DMS53 treated with DMSO at 0.1 percent for 48 hours (cell line): ENCODE results near the gene NFXL1.
"Not testable (repeated sequence)": the region's sequence is repeated elsewhere in the genome, so short reads cannot be mapped to it uniquely, and the experiment has no call there.

ENCODE experiments used
- DNase-seq: peaks from one replicate; lab custom pipeline; 2025; ENCODE audit not compliant: unreplicated experiment; lab: John Stamatoyannopoulos, UW

The NFXL1 gene

DNA sequence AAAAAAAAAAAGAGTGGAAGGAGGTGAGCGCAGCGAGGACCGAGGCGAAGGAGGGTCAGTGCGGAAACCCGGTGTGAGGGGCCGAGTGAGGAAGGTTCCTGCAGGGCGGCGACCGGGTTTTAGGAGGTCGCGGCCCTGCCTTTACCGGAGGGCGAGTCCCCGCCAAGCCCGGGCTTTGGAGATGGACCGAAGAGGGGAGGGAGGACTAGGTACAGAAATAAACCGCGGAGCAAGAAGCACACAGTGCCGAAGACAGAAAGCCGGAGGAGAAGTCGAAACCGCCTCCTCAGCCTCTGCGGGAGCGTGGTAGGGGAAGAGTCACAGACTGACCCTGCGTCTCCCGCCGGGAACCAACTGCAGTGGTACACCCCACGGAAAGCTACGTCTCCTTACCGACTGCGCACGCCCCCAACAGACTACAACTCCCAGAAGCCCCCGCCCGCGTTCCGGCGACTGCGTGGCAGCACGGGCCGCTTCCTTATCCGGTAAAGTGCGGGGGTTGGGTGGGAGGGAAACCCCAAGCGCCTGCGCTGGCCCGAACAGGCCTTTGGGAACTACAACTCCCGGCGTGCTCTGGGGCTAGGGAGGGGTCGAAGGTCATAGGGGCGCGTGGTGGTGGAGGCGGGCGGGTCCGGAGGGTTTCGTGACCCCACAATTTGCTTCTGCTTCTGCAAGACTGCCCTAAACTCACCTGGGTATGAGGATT, at the start of gene NFXL1:
TSS of gene NFXL1 (minus strand) at position 364 of the 706 bp plus-strand sequence. CDS start 380 bp downstream, outside the sequence.
- peak; percentile 98 for DNase-seq

DNA sequence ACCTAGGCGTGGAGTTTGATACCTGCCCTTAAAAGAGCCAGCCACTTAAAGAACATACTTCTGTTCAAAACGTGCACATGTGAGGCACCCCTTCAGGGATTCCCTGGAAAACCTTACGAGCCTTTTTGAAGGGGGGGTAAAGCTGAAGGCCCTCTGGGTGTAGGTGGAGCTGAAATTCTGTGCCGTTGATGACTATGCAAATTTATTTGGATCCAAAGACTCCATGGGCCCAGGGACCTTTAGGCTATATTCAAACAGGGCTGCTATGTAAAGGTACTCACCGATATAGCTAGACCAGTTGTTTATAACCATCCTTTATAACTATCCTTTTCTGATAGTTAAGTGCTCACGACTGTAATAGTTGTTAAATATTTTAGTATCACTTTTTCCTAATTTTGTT, 40.3 kb upstream of the NFXL1 start:
- DNase-seq = no peak

DNA sequence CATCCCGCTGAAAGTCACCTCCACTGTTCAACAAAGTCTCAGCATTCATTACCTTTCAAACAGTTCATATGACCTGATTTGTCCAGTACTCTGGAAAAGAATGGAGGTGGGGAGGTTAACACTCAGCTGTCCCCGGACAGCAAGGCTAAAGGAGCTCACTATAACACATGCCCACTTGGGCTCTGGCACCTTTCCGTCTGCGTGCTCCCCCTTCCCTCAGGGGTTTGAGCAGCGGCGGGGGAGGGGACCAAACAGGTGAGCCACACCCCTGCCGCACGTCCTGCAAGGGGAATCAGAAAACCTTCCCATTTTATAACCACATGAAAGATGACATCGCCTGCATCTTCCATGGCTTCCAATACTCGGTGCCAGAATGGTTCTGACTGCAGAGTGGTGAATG, 39.9 kb upstream of the NFXL1 start:
- DNase-seq = no peak

DNA sequence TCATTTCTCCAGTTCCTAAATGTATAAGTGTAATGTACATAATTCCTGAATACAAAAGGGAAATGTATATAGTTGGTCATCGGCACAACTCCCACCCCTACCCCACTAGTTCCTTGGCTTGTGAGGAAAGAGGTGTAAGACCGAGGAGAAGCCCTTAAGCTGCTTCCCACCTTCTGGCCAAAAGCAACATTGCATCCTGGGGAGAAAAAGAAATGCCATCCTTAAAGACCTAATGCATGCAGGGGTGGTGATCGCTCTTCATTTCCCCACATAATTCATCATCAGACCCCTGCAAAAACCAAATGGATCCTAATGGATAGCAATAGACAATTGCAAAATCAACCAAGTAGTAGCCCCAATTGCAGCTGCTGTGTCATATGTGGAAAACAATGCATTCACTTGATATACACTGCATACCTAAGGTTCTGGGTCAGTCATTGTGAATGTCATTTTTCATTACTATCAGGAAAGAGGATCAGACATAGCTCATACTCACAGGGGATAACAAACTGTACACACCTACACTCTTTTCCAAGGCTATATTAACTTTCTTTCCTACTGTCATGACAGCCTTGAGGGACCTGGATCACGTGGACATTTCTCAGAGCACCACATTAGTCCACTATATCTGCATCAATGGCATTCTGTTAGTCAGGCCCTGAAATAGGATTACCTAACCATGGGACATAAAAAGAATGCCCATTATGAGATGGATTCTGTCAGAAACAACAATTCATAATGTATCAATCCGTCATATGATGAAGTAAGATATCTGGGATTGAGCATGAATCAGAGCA, 31.7 kb upstream of the NFXL1 start:
- no peak for DNase-seq

DNA sequence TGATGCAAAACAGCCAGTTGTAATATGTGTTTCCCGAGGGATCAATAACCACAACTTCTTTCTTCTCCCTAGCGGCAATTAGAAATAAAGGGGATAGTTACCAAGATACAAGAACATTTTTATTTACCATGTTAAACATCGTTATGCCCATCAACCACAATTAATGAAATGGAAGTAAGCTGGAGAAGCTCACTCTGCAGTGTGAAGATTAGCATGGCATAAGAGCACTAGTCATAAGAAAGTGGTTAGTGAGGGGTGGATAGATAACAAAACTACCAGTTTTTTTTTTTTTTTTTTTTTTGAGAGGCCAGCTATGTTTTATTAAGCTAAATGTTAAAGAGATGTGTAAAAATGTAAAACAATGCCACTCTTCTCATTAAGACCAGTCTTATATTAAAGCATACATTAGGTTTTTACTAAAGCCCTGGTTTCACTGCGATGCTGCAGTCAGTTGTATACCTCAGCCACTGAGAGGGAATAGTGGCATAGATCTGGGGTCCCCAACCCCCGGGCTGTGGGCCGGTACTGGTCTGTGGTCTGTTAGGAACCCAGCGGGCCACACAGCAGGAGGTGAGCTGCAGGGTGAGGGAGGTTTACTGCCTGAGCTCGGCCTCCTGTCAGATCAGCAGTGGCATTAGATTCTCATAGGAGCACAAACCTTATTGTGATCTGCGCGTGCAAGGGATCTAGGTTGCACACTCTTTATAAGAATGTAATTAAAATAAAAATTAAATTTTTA, 27.9 kb upstream of the NFXL1 start:
- no peak for DNase-seq

DNA sequence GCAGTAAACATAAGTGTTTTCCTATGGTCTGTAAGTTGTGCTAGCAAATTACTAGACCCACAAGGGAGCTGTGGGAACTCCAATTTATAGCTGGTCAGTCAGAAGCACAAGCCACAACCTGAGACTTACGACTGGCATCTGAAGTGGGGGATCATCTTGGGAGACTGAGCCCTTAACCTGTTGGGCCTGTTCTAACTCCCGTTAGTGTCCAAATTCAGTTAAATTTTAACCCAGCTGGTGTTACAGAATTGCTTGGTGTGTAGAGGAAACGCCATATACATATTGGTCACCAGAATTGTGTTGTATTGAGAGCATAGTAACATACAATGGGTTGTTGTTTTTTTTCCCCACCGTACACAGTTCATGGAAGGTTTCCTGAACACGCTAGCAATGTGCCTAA, 25.1 kb upstream of the NFXL1 start:
- peak; percentile 75 for DNase-seq

DNA sequence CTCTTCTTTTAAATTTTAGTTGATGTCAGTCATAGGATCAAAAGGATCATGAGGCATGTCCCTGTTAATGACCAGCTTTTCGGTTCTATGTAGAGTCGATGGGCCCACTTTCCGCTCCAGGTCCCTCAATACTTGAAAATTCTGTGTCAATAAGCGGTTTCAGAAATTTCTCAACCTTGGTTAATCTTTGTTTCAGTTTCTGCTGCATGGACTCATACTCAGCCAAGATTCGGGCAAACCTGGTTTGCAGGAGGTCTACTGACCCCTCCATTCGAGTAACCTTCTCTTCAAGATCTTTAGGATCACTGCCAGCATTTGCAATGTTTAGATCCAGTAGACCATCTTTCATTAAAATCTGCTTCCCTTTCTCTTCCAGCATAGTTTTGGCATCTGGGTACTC, 22.0 kb upstream of the NFXL1 start:
- DNase-seq = no peak

DNA sequence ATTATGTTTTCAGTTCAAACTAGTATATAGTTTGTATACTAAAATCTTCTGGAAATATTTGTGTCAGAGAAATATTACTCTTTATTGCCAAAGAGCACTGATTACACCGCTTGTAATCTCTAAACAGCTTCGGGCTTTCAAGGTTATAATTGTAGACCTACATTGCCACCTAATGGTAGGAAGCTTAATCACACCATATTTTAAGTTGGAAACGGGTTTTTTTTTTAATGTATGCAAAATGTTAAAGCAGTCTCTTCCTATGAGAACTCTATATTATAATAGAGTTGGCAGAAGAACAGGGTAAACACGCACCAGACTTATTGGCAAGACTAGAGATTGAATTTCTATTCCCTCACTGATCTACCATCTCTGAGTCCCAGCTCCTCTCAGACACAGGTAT, 19.5 kb upstream of the NFXL1 start:
- DNase-seq = peak; percentile 76

DNA sequence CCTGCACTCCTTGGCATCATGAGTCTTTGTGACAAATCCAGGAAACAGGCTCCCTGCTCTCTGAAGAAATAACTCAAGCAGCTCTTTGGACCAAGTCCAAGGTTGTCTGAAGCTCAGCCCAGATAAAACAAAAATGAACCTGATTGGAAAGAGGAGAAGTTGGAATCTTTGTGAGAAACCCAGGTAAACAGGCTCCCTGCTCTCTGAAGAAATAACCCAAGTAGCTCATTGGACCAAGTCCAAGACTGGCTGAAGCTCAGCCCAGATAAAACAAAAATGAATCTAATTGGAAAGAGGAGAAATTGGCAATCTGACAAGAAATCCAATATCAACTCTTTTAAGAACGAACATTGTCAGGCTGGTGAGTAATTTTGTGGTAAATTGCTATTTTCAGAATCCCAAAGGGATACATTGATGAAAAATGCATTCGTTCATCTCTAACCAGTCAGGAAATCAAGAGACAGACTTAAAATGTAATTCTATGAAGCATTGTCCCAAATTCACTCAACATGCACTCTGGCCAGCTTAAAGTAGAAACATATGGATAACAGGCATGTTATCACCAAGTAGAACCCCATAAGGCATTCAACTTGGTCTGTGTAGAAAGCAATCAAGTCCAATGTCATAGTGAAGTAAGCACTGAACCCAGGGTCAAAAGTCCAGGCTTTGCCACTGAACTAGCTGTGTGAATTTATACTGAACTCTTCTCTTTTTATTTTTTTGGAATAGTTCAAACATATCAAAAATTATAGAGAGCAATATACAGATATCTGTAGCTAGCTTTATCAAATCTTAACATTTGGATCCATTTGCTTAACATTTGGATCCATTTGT, 16.8 kb upstream of the NFXL1 start:
- no peak for DNase-seq

DNA sequence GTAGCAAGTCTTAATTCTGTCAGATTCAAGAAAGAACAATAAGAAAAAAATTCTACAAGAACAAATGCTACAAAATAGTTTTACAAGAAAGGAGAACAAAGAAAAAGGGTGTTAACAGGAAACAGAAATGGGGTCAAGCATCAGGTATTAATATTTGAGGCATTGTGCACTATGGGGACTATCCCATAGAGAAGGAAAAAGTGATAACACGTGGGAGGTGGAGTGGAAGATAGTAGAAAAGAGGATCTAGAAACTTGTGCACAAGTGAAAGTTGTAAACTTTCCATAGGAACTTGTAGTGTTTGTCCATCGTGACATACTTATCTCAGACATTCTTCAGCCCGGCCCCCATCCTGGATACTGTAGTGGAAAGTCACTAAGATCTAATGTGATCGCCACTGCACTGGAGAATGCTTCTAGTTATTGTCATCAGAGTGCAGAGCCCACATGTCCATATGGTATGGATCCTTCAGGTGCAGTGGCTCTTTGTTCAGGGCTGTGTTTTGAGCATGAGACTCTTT, 15.4 kb upstream of the NFXL1 start:
- DNase-seq = no peak

DNA sequence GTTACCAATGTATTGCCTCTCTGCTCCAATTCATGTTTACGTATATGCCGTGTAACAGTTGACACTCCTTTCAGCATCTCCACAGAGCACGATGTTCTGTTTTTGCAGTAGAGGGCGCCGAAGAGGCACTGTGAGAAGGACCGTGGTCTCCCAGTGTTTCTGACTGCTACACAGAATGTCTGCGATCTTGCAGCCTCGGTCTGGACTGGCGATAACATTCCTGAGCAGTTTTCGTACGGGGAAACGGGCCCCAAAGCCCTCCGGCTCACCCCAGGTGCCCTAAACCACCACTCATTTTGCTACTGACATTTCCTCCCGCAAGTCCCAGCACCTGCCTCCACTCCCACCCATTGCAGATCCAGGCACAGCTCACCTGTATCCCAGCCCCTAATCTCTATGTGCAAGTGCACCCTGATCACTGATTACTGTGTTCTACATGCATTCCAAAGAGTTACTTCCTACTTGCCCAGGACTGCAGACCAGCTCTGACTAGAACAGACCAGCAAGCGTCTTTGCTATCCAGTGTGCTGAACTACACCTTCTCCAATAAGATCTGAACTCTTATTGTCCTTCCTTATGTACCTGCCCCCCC, 12.4 kb upstream of the NFXL1 start:
- DNase-seq = peak; percentile 92

DNA sequence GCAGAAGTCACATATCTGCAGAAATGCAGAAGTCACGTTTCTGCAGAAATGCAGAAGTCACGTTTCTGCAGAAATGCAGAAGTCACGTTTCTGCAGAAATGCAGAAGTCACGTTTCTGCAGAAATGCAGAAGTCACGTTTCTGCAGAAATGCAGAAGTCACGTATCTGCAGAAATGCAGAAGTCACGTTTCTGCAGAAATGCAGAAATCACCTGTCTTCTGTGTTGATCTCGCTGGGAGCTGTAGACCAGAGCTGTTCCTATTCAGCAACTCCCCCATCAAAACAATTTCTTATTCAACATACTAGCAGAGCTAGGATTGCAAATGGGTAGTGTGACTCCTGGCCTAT, 8.9 kb upstream of the NFXL1 start:
- not testable (repeated sequence) for DNase-seq

DNA sequence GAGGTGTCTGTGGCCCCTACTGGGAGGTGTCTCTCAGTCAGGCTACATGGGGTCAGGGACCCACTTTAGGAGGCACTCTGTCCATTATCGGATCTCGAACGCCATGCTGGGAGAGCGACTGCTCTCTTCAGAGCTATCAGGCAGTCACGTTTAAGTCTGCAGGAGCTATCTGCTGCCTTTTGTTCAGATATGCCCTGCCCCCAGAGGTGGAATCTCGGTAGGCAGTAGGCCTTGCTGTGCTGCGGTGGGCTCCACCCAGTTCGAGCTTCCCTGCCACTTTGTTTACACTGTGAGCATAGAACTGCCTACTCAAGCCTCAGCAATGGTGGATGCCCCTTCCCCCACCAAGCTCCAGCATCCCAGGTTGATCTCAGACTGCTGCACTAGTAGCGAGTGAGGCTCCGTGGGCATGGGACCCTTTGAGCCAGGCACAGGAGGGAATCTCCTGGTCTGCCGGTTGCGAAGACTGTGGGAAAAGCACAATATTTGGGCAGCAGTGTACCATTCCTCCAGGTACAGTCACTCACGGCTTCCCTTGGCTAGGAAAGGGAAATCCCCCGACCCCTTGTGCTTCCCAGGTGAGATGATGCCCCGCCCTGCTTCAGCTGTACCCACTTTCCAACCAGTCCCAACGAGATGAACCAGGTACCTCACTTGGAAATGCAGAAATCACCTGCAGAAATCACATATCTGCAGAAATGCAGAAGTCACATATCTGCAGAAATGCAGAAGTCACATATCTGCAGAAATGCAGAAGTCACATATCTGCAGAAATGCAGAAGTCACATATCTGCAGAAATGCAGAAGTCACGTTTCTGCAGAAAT, 8.3 kb upstream of the NFXL1 start:
- DNase-seq = not testable (repeated sequence)

DNA sequence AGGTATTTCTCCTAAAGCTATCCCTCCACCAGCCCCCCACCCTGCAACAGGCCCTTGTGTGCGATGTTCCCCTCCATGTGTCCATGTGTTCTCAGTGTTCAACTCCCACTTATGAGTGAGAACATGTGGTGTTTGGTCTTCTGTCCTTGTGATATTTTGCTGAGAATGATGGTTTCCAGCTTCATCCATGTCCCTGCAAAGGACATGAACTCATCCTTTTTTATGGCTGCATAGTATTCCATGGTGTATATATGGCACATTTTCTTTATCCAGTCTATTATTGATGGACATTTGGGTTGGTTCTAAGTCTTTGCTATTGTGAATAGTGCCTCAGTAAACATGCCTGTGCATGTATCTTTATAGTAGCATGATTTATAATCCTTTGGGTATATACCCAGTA, 2.8 kb upstream of the NFXL1 start:
- not testable (repeated sequence) for DNase-seq

DNA sequence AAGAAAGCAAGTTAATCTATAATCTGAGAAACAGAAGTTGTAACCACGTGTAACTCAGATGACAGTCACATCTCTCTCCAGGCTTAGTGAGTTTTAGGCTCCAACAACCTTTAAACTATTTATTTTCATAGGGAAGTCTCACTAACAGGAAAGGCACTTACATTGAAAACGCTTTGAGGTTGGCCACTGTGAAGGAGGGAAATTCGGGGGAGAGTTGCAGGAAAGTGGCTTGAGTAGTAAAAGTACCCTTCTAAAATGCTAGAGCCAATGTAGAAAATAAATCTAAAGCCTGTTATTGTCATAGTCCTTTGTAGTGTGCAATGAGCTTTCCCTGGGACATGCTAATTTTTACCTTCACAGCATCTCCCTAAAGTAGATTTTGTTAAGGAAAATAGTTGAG, 995 bp upstream of the NFXL1 start:
- no peak for DNase-seq

DNA sequence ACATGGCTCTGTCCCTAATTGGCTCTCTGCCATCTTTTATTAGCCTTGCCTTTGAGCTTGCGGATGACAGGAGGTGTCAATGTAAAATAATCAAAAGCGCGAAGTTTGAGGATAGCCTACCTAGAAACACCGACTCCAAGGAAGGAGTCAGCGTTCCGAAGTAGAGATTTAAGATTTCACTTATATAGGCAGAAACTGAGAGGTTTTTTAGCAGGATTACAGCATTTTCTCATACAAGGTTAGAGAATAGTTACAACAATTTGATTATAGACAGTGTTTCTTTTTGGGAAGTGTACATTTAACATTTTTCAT, 499 bp upstream of the NFXL1 start:
- DNase-seq = no peak

DNA sequence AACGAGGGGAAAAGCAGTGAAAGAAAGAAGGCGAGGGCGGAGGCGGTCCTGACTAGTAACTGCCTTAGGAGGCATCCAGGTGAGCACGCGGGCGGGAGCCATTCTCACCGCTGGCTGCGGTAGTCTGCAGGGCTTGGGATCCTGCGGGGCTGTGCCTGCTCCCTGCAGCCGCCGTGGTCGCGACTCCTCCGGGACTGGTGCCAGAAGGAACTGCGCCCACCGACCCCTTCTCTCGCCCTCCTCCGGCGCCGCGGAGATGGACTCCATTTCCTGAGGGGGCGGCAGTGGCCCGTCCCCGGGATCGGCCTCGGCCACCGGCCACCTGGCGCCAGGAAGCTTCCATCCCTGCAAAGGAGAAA, 543 bp downstream of the NFXL1 start:
- peak; percentile 57 for DNase-seq

DNA sequence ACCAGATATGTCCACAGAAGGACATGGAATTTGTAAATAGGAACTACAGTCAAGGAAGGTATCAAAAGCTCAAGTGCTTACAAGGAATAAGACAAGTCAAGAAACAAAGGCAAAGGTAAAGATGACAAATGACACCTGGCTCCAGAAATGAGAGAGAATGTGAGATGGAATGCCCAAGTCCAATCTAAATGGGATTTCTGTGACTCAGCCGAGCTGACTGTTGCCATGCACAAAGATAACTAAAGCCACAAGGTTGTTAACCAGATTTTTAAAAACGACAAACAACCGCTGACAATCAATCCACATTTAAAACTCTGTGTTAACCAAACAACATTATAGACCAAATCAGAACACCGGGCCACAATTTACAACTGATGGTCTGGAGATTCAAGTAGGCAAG, 1.1 kb downstream of the NFXL1 start:
- DNase-seq = no peak

DNA sequence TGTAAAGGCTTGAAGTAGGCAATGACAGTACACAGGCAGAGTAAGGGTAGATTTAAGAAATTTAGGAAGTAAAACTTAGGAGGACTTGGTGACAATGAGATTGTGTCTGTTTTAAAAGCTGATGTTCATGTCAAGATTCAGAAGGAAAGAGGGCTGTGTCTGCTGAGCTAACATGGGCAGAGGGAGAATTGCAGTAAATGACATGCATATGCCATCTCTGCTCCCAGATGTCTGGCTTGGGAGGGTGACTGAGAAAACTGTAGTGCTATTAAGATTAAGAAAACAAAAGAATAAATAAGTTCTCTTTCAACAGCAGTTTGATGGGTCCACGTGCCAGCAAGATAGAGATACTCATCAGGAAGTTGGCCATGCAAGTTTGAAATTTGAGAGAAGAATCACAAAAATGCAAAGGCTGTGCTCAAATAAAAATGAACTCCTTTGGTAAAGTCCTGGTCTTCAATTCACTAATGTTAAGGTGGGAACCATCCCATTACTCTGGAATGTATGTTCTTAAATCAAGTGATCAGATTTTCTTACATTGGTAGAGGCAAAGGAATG, 7.2 kb downstream of the NFXL1 start:
- no peak for DNase-seq

DNA sequence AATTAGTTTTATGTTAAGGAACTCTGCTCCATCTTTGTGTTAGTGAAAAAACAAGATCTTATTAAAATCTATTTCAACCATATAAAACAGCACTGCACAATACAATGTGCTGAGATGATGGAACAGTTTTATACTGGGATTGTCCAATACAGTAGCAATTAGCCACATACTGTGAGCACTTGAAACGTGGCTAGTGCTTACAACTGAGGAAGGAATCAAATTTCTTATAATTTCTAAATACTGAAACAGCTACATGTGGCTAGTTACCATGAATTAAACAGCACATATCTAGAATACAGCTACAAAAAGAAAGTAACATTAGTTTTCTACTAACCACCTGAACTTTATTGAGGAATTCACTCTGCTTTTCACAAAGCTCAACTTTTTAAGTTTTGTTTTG, 14.7 kb downstream of the NFXL1 start:
- DNase-seq = no peak
